NCI-H748 treated with DMSO at 0.1 percent for 48 hours (cell line): ENCODE results near the gene ECHDC3.
"Not testable (repeated sequence)": the region's sequence is repeated elsewhere in the genome, so short reads cannot be mapped to it uniquely, and the experiment has no call there.

ENCODE experiments used
- DNase-seq: peaks from one replicate; lab custom pipeline; 2025; lab: John Stamatoyannopoulos, UW

ECHDC3 gene

DNA sequence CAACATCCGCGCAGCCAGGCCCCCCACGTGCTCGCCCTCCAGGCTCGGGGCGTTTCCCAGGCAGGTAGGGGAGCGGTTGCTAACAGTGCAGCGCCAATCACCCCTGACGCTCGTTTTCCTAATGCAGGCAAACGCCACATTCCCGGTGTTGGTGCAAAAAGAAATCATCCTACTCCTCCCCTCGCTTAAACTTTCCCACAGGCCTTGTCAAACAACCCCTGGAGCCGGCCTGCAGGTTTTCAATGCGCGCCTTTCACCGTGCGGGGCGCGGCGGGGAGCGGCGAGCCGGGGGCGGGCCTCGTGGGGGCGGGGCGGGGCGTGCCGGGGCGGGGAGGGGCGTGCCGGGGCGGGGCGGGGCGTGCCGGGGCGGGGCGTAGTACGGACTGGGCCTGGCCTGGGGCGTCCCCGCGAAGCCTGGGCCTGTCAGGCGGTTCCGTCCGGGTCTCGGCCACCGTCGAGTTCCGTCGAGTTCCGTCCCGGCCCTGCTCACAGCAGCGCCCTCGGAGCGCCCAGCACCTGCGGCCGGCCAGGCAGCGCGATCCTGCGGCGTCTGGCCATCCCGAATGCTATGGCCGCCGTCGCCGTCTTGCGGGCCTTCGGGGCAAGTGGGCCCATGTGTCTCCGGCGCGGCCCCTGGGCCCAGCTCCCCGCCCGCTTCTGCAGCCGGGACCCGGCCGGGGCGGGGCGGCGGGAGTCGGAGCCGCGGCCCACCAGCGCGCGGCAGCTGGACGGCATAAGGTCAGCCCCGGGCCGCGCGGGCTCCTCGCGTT lies at the start of gene ECHDC3:
Gene ECHDC3 (plus strand): TSS at position 374 of the 770 bp plus-strand sequence. CDS start 195 bp downstream, at position 569.
- no peak for DNase-seq

- DNase-seq, result no peak
Measured at GRCh38 chr10:11693376-11693775, 48.8 kb upstream of the ECHDC3 start.

DNA sequence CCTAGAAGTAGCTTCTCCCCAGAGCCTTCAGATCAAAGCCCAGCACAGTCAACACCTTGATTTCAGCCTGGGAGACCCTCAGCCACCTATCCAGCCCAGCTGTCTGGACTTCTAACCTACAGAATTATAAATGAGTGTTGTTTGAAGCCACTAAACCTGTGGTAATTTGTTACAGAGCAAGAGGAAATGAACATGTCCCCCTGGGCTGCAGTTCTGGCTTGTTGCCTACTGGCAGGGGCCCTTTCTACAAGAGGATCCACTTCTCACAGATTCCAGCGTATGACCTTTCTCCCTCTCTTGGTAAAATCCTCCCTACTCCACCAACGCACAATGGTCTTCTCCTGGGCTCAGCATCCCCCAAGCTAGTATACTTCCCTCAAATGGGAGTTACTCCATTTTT lies 46.4 kb upstream of the ECHDC3 start:
- no peak for DNase-seq

DNA sequence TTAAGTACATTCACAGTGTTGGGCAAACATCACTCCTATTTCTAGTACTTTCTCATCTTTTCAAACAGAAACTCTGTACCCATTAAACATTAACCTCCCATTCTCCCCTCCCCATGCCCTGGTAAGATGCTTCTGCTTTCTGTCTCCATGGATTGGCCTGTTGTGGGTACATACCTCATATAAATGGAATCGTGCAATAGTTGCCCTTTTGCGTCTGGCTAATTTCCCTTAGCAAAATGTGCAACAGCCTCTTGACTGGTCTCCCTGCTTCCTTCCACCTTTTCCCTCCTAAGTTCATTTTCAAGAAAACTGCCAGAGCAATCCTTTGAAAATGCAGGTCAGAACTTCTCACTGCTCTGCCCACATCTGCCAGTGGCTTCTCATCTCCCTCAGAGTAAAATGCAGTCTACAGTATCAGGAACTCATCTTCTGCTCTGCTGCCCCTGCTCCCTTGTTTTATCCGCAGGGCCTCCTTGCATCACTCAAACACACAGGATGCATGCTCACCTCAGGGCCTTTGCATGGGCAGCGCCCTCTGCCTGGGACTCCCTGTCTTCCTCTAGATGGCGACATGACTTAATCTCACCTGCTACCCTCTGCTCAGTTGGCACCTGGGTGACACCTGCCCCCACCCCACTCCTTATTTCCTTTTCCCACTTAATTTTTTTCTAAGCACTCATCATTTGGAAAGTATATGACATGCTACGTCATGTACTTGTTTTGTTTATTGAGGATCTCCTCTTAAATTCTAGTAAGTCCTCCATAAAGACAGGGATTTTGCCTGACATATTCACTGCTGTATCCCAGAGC lies 44.3 kb upstream of the ECHDC3 start:
- DNase-seq, result no peak

GRCh38 chr10:11698691-11699549 lies 43.3 kb upstream of the ECHDC3 start:
- no peak for DNase-seq

DNA sequence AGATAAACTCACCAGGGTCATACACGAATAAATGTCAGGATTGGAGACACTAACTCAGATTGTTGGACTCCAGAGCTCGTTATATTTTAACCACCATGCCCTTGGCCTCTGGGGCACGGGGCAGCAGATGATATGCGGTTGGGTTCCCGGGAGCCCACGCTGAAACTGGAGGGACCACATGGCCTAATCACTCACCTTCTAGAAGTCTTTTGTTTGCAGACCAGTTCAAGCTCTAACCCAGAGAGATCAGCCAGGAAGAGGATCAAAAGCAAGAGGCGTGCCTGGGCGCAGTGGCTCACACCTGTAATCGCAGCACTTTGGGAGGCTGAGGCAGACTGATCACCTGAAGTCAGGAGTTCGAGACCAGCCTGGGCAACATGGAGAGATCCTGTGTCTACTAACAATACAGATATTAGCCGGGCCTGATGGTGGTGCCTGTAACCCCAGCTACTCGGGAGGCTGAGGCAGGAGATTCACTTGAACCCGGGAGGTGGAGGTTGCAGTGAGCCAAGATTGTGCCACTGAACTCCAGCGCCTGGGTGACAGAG lies 42.6 kb upstream of the ECHDC3 start:
- DNase-seq, result no peak

- DNase-seq, result no peak
Measured at GRCh38 chr10:11700539-11700938, 41.6 kb upstream of the ECHDC3 start.

DNA sequence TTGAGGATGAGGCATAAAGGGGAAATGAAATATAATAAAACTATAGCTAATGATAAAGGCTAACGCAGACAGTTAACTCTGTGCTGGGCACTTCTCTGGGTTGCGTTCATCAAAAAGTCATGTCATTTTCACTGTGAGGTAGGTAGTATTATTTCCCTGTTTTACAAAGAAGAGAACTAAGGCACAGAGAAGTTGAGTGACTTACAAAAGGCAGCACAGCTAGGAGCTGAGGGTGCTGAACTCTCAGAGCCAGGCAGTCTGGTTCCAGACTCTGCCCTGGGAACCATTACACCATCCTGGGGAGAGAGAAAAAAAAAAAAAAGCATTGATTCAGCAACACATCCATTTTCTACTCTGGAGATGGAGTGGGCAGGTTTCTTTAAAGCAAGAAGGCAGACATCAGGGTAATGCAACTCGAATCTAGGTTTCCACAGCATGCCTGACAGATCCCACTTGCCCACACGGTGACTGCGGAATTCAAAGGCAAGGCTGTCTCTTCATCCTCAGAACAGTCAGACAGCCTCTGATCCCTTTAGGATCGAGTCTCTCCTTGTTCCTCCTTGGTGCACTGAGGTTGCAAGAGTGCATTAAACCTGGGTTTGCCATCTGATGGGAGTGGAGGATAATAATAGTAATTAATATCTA lies 40.6 kb upstream of the ECHDC3 start:
- no peak for DNase-seq

DNA sequence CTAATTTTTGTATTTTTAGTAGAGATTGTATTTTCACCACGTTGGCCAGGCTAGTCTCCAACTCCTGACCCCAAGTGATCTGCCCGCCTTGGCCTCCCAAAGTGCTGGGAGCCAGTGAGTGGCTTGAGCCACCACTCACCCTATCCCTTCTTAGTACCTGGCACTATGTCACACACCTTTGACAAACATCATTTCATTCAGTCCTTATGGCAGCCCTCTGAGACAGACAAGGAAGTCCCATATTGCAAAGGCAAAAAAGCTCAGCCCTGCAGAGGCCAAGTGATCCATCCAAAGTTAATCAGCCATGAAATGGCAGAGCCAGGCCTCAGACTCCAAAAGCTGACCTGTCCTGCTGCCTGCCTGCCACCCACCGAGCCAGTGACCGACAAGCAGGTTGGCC lies 39.9 kb upstream of the ECHDC3 start:
- DNase-seq, result no peak

DNA sequence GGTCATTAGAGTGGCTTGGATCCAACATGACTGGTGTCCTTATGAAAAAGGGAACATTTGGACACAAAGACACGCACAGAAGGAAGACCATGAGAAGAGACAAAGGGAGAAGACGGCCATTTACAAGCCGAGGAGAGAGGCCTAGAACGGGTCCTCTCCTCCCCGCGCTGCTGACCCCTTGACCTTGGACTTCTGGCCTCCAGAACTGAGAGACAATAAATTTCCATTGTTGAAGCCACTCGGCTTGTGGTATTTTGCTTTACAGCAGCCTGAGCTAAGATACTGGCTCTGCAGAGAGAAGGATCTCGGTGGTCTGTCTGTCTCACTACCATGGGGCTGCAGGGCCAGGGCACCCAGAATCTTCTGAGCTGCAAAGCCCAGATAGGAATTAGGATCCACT lies 38.1 kb upstream of the ECHDC3 start:
- DNase-seq, result no peak

DNA sequence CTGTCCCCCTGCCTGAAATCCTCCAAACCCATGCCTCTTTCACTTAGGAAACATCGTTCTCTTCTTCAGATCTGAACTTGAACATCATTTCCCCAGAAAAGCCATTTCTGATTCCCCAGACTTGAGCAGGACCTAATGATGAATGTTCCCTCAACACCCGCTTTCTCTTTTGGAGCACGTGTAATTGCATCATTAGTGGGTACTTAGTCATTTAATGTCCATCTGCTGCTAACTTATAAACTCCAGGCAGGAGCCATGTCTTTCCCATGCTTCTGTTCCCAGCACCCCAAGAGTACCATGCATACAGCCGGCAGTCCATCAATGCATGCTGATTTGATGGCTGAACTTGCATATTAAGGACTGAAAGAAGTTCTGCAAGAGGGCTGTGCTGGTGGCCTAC lies 36.5 kb upstream of the ECHDC3 start:
- DNase-seq, result no peak

- DNase-seq, result no peak
Measured at GRCh38 chr10:11706895-11707567, 35.2 kb upstream of the ECHDC3 start.

- DNase-seq, result no peak
Measured at GRCh38 chr10:11707624-11708350, 34.4 kb upstream of the ECHDC3 start.

- not testable (repeated sequence) for DNase-seq
Measured at GRCh38 chr10:11708801-11709200, 33.4 kb upstream of the ECHDC3 start.

DNA sequence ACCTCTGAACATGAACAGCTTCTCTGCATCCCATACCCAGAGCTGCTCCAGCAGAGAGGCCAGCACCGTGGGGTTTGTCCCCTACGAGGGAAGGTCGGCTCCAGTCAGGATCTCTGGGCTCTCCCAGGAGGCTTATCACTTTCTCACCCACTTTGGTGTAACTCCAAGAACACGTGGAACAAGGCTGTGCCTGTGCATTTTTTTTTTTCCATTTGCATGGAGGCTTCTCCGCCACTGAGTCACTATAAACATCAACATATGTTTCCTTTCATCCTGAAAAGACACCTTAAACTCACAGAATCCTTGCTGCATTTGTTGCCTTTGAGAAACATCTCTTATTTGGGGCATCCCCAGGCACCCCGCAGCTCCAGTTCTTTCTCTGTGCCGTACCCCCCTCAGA lies 29.4 kb upstream of the ECHDC3 start:
- no peak for DNase-seq

- DNase-seq, result no peak
Measured at GRCh38 chr10:11713186-11713743, 28.9 kb upstream of the ECHDC3 start.

- DNase-seq, result no peak
Measured at GRCh38 chr10:11713963-11714362, 28.2 kb upstream of the ECHDC3 start.

DNA sequence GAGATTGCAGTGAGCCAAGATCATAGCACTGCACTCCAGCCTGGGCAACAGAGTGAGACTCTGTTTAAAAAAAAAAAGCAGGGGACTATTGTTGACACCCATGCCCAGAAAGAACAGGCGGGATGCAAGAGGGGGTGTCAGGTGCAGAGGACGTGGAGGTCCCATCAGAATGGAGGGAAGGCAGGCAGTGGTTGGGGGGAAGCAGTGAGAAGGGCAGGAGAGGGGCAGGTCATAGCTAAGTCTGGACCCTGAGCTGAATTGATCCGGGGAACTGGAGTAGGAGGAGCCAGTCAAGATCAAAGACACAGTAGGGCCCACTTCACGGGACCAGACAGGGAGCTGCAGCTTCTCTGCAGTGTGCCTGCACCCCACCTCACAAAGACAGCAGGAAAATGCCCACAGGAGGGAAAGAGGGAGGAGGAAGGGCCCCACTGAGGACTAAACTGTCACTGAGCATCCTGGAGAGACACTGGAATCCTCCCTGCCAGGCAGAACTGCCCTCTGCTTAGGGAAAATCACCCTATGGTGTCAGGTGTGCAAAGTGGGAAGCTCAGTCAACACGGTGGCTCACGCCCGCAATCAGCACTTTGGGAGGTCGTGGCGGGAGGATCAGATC lies 27.3 kb upstream of the ECHDC3 start:
- DNase-seq, result no peak

DNA sequence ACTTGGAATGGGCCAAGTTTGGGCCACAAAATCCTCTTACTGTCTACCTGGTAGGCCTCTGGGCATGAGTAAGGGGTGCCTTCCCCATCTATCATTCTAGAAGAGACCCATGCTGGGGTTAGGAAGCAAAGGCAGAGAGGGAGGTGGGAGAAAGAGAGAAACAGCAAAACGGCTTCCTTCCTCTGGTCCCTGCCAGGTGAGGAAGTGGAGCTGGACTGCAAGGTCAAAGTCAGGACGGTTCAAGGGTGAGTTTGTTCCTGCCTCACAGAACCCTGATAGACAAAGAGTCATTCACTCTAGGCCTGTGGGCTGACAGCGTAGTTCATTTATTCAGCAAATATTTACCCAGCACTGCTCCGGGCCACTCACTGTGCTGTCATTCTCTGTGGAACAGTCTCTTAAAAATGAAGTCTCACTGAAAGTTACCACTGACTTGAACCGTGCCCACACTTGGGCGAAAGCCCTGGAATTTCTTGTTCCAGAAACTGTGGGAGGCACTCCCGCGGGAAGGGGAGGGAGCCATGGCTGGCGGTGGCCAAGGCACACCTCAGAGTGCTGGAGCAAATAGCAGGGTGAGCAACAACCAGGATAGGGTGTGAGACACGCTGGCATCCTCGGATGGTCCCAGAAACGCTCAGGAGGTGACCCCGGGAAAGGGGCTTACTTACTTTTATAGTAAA lies 26.2 kb upstream of the ECHDC3 start:
- DNase-seq, result no peak
